Left ventricle myocardium inferior (tissue), 1 donor: ENCODE results near the gene OR6B1. TPM values are rescaled to one million over a fixed set of nuclear protein-coding genes. Genes with fewer than 3 reads are reported as not detected.

Source experiments
- DNase-seq: peaks from one replicate; pipeline ENCODE4 v3.0.0-alpha.2; 2020
- H3K27ac ChIP-seq: fragments of 200-600 bp; replicated peaks from 2 replicates; pipeline ENCODE4 v1.8.0; 2021
- H3K27me3 ChIP-seq: fragments of 200-600 bp; 2 replicates; pipeline ENCODE4 v1.8.0; 2021; ENCODE audit warnings: low read depth
- H3K36me3 ChIP-seq: fragments of 200-600 bp; 2 replicates; pipeline ENCODE4 v1.8.0; 2021
- H3K4me1 ChIP-seq: fragments of 200-600 bp; 2 replicates; pipeline ENCODE4 v1.8.0; 2021
- H3K4me3 ChIP-seq: fragments of 200-600 bp; 2 replicates; pipeline ENCODE4 v1.8.0; 2021; ENCODE audit warnings: mild to moderate bottlenecking, moderate library complexity
- H3K9me3 ChIP-seq: fragments of 200-600 bp; replicated peaks from 2 replicates; pipeline ENCODE4 v1.8.0; 2021
- intact Hi-C: fragments of 100-400 bp; cut with micrococcal nuclease; formaldehyde crosslinking; loops from one replicate; pipeline ENCODE4 v1.11.0; 2022
- total RNA-seq: library from RNA; stranded (reverse); fragmentation: NEBNext Ultra II Directional; extraction: Animal tissue kit (Norgen Biotek cat#: 25700); gene quantifications from one replicate; pipeline ENCODE4 v1.2.1, GENCODE V29; 2021
- TF ChIP-seq, protein P1 (sequence below): fragments of 200-600 bp; IDR thresholded peaks from 2 replicates; pipeline ENCODE4 v1.8.0; 2021; ENCODE audit warnings: antibody characterized with exemption, mild to moderate bottlenecking, borderline replicate concordance
- donor health status: DM: no; HTN: yes; CAD: no; lungs with severe emphysema.

Gene OR6B1
- total RNA-seq, 1 donor from 2014 or later = not detected

DNA sequence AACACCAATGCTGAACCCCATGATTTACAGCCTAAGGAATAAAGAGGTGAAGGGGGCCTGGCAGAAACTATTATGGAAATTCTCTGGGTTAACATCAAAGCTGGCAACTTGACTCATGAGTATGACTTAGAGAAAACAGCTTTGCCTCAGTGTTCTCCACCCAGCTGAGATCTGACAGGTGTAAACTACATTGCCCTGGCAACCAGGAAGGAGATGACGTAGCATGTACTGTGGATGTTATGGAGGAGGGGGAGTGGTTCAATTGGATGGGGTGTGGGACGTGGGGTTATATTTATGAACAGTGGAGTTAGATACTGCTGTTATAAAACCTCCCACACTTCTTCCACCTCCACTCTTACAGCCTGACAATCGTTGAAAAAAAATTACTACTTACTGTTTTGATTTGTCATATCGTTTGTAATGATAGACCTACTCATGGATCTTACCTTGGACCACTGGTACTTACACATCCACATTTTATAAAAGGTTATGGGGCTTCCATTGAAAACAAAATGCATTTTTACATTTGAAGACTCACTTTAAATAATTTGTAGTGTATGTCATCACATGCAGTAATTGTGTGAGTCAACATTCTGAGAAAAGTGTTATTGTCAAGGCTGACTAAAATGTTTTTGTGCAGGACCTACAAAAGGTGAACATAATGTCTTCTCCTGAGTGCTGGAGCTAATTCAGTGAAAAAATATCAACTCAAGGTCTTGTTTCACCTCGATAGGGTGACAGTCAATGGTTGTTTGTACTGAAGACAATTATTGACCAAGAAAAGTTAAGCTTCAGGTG, 39.1 kb upstream of the OR6B1 start:
- Histone ChIP-seq H3K27ac (no peak overlapping the region), H3K4me1 (no peaks in the 10 kb centered on the region), H3K36me3 (no peaks in the 10 kb centered on the region), H3K27me3 (no peaks in the 10 kb centered on the region), H3K9me3 (no peaks in the 10 kb centered on the region), H3K4me3 (no peak overlapping the region)
- no peak for DNase-seq
- TF ChIP-seq, protein P1, sequence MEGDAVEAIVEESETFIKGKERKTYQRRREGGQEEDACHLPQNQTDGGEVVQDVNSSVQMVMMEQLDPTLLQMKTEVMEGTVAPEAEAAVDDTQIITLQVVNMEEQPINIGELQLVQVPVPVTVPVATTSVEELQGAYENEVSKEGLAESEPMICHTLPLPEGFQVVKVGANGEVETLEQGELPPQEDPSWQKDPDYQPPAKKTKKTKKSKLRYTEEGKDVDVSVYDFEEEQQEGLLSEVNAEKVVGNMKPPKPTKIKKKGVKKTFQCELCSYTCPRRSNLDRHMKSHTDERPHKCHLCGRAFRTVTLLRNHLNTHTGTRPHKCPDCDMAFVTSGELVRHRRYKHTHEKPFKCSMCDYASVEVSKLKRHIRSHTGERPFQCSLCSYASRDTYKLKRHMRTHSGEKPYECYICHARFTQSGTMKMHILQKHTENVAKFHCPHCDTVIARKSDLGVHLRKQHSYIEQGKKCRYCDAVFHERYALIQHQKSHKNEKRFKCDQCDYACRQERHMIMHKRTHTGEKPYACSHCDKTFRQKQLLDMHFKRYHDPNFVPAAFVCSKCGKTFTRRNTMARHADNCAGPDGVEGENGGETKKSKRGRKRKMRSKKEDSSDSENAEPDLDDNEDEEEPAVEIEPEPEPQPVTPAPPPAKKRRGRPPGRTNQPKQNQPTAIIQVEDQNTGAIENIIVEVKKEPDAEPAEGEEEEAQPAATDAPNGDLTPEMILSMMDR = no peak
- intact Hi-C loops = no loop called here

DNA sequence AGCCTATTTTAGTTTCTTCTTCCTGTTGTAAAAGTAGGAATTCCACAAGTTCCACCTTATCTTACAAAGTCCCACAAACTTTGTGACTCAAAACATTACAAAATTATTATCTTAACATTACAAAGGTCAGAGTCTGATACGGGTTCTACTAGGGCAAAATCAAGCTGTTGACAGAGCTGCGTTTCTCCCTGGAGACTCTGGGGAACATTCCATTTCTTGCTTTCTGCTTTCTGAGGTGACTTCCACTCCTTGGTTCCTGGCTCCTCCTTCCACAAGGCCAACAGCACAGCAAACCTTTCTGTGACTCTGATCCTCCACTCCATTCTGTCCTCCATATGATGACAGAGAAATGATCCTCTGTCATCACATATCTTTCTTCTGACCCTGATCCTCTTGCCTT, 34.8 kb upstream of the OR6B1 start:
- Histone ChIP-seq H3K27ac (no peak overlapping the region), H3K9me3 (no peaks in the 10 kb centered on the region), H3K4me3 (no peak overlapping the region), H3K27me3 (no peaks in the 10 kb centered on the region), H3K36me3 (no peaks in the 10 kb centered on the region), H3K4me1 (no peaks in the 10 kb centered on the region)
- intact Hi-C loops = no loop called here
- DNase-seq = no peak
- TF ChIP-seq, protein P1 = no peak

DNA sequence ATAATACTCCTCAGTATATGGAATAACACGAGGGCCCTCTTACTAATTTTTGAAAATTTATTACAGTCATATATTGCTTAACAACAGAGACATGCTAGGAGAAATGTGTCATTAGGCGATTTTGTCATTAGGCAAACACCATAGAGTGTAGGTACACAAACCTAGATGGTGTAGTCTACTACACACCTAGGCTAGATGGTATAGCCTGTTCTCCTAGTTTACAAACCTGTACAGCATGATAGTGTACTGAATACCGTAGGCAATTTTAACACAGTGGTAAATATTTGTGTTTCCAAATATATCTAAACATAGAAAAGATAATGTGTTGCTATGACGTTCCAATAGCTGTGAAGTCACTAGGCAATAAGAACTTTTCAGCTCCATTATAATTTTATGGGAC, 32.7 kb upstream of the OR6B1 start:
- H3K27me3 ChIP-seq = no peaks in the 10 kb centered on the region
- H3K36me3 ChIP-seq = no peaks in the 10 kb centered on the region
- no peak overlapping the region for H3K27ac ChIP-seq
- no peak overlapping the region for H3K4me3 ChIP-seq
- TF ChIP-seq, protein P1 = no peak
- H3K4me1 ChIP-seq = no peaks in the 10 kb centered on the region
- peaks cover 10% of the 10 kb centered on the region for H3K9me3 ChIP-seq
- intact Hi-C loops = no loop called here
- DNase-seq = no peak

DNA sequence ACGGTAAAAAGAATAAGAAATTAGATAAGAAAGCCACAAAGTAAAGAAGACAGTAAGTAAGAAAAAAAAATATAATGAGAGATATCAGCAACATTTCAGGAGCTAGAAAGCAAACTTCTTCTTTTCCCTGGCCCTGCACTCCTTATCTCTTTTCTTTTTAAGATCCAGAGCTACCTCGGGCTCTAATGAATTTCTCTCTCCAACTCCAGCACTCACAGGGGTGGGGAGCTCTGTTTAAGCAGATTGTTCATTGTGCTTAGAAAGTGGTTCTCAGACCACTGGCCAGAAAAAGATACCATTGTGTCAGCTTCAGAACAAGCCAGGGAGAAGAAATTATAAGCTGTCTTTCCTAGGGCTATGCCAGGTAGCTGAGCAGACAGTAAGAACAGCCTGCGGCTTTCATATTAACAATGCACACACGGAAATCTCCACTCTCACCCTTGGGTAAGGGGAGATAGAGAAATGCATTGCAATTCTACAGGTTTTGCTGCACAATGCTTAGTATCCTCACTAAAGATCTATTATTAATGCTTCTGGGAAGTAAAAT, 26.2 kb upstream of the OR6B1 start:
- TF ChIP-seq, protein P1 = no peak
- H3K27me3 ChIP-seq = no peaks in the 10 kb centered on the region
- no peak overlapping the region for H3K4me3 ChIP-seq
- H3K9me3 ChIP-seq = peaks cover 11% of the 10 kb centered on the region
- H3K36me3 ChIP-seq = no peaks in the 10 kb centered on the region
- no peak overlapping the region for H3K27ac ChIP-seq
- intact Hi-C loops = no loop called here
- H3K4me1 ChIP-seq = no peaks in the 10 kb centered on the region
- no peak for DNase-seq

DNA sequence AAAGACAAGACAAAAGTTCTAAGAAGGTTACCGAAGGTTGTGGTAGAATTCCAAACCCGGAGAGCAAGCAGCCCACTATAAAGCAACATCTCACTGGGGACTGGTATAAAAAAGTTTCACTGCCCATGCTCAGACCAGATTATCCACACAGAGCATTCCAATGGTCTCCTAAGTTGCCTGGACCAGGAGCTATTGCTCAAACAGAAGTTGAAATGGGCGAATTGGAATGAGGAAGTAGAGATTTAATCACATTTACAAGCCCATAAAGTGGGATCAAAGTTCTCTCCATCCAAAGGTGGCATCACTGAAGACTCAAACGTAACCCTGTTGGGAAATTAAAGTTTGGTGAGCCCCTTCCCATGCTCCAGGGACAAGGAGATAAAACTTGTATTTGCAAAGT, 25.7 kb upstream of the OR6B1 start:
- DNase-seq = no peak
- intact Hi-C loops = no loop called here
- Histone ChIP-seq H3K4me1 (no peaks in the 10 kb centered on the region), H3K9me3 (peaks cover 11% of the 10 kb centered on the region), H3K27me3 (no peaks in the 10 kb centered on the region), H3K27ac (no peak overlapping the region), H3K4me3 (no peak overlapping the region), H3K36me3 (no peaks in the 10 kb centered on the region)
- TF ChIP-seq, protein P1 = no peak
